NCI-H1105 (cell line): ENCODE results near the gene RASSF3.

Experiments
- DNase-seq: peaks from one replicate; lab custom pipeline; 2025; lab: John Stamatoyannopoulos, UW

RASSF3 gene

DNA sequence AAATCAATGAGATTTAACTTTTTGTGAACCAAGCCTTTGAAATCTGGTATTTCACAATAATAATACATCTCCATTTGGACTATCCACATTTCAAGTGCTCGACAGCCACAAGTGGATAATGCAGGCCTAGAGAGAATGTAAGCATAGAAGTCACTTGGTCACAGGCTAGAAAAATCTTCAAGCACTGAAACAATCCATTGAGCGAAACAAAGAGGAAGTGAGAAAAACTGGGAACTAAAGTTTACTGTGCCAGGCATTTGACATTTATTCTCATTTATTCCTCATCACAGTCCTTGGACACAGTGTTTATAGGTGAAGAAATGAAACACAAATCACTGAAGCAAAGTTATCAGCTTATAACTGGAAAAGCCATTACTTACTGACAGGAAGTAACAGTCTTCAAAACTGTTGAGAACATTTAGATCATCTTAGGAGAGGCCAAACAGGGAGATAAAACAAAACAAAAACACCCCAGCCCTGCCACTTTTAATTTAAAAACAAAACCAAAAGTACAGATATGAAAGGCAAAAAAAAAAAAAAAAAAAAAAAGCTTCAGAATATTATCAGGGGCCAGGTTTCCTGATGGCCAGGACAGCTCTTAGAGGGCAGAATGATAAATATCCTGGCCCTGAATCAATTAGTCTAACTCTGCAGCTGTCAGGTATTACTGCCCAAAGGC lies 119.8 kb downstream of the RASSF3 start:
- no peak for DNase-seq

DNA sequence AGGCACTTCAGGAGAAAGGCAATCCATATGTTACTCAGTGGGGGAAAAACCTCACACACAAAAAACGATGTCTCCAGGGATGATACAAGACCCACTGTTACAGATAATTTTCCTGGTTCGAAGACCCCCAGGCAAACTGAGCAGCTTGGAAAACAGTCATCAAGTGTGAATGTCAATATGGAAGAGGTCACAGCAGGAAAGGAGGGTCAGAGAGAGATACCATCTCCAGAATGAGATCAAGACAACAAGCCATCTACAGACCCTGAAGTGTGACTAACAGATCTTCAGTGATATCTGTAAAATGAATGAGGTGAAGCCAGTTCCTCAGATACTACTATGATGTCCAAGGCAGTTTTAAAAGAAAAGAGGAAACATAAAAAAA lies 120.3 kb downstream of the RASSF3 start:
- DNase-seq, result no peak

- no peak for DNase-seq
These were observed 121.4 kb downstream of the RASSF3 start for GRCh38 chr12:64731683-64732082.

DNA sequence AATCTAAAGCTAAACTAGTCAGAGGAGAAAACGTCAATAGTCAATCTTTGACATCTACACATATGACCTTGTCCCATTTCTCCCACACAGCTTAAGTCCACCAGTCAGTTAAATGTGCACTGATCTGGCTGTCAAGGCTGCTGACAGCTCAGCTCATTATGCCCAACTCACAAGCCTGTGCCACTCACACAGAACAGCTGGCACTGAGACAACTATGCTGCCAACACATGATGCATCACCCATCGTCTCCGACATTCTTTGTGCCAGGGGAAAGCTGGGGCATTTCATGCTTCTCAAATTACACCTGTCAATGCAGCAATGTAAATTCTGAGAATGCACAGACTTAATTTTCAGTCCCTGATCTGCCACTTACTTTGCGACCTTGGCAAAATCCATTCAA lies 123.6 kb downstream of the RASSF3 start:
- DNase-seq, result peak; percentile 86

DNA sequence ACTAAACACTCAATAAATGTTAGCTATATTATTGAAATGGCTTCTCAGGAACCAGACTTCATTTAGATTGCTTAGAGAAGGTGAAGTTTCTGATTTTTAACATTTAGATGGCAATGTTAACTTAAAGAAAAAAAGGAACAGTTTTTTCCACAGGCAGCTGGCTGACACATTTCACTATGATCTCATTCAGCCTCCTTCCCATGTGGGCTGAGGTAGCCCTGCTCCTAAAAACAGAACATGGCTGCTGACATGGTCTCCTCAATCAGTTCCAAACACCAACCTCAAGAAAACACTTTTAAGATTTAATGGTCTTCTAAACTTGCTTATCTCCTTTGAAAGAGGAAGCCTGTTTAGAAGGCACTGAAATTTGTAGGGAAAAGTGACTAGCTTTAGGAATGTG lies 125.1 kb downstream of the RASSF3 start:
- no peak for DNase-seq

DNA sequence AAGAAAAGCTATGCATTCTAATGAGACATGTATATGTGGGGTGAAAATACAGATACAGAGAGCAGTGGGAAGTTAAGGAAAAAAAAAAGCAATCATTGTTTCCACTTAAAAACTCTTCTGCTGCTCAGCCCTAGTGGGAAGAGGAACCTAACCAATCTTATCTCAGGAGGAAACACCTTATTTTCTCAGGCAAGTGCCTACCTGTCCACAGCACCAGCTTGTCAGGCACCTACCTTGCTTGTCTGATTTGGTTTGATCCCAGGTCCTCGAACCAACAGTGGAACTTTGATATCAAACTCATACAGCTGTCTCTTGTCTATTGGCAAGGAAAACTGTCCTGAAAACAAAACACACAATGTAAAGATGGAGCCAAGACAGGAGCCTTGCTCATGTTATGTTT lies 126.5 kb downstream of the RASSF3 start:
- DNase-seq, result no peak

- no peak for DNase-seq
These were observed 127.2 kb downstream of the RASSF3 start for GRCh38 chr12:64737539-64737938.

DNA sequence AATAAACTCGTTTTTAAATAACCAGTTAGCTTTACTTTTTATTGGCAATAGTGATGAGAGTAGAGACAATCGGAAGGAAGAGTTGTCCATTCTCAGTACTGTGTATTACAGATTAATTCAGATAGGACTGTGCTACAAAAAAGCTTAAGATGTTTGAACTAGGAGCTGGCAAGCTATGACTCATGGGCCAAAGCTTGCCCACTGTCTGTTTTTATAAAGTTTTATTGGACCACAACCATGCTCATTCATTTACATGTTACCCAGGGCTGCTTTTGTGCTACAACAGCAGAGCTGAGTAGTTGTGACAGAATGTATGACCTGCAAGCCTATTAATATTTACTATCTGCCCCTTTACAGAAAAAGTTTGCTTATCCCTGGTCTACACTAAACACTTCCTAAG lies 129.5 kb downstream of the RASSF3 start:
- no peak for DNase-seq

GRCh38 chr12:64740646-64741045 lies 130.4 kb downstream of the RASSF3 start:
- DNase-seq, result no peak

DNA sequence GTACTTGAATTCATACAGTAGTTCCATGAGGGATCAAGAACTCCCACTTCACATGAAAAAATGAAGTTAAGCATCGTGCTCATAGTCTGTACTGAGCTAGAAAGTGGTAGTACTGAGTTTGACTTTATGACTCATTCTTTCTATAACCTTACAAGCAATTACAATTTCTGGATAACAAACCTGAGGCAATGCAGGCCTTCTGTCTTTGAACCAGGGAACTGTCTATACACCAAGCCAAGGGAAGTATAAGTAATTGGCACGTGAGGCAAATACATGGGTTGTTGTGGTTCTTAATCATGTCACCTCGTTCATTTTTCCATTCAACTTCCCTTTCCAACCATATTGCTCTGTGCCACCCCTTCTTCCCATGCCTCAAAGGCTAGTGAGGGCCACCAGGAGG lies 132.1 kb downstream of the RASSF3 start:
- no peak for DNase-seq

GRCh38 chr12:64743206-64743605 lies 132.9 kb downstream of the RASSF3 start:
- DNase-seq, result no peak

GRCh38 chr12:64744422-64745258 lies 134.3 kb downstream of the RASSF3 start:
- DNase-seq, result no peak

GRCh38 chr12:64745259-64745807 lies 135.0 kb downstream of the RASSF3 start:
- DNase-seq, result no peak

DNA sequence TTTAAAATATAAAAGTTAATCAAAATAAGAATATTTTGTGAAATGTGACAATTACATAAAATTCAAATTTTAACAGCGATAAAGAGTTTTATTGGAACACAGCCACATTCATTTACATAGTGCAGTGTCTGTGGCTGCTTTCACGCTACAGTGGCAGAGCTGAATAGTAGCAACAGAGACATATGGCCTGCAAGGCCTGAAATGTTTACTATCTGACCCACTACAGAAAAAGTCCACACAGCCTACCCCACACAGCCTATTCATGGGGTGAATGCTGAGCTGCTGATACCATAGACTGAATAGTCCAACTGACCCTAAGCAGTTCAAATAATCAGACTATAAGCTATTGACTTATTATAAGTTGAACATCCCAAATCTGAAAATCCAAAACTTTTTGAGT lies 135.7 kb downstream of the RASSF3 start:
- no peak for DNase-seq

DNA sequence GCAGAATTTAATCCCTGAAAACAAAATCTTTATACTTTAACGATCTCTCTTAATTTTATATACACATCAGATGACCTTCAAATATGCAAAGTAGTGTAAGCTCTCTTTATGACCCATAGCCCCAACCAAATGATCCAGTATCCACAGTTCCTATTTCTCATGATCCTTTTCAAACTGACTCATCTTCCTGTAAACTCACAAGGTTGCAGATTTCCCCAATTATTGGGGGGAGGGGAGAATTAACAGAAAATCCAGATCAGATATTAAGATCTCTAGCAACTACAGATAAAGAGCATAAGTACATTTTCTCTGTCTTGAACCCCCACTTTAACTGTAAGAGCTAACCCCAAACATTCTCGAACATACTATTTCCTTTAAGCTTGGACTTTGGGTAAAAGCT lies 136.4 kb downstream of the RASSF3 start:
- no peak for DNase-seq
